GM12874 (cell line): ENCODE measurements around the gene ITPK1.

ENCODE experiments used
- CTCF ChIP-seq: IDR thresholded peaks from 2 replicates; pipeline ENCODE4 v1.5.1; 2011; ENCODE audit warnings: low read depth, mild to moderate bottlenecking, control low read depth, low read length, moderate library complexity; ENCODE audit not compliant: insufficient read depth

The ITPK1 gene

GRCh38 chr14:92978229-92979021 lies 137.3 kb downstream of the ITPK1 start:
- no peak for TF ChIP-seq CTCF

- no peak for TF ChIP-seq CTCF
These were observed 139.5 kb downstream of the ITPK1 start for GRCh38 chr14:92976268-92976667.

- no peak for TF ChIP-seq CTCF
These were observed 141.0 kb downstream of the ITPK1 start for GRCh38 chr14:92974541-92975345.

- no peak for TF ChIP-seq CTCF
These were observed 141.8 kb downstream of the ITPK1 start for GRCh38 chr14:92973798-92974372.

- peak; percentile 62 for TF ChIP-seq CTCF
These were observed 142.4 kb downstream of the ITPK1 start for GRCh38 chr14:92973261-92973797.

- TF ChIP-seq CTCF: no peak
These were observed 144.0 kb downstream of the ITPK1 start for GRCh38 chr14:92971601-92972180.

GRCh38 chr14:92970271-92970670 lies 145.5 kb downstream of the ITPK1 start:
- no peak for TF ChIP-seq CTCF
